GM23248 (cell line): ENCODE results near the gene CNTN3. TPM values are rescaled to one million over a fixed set of nuclear protein-coding genes. Genes with fewer than 3 reads are reported as not detected.

Experiments
- DNase-seq: peaks from one replicate; pipeline ENCODE4 v3.0.0-alpha.2; 2015
- H2AFZ ChIP-seq: fragments of 200-600 bp; sonication (generic); 2 replicates; pipeline ENCODE4 v1.6.1; 2016; ENCODE audit warnings: antibody characterized with exemption
- H3F3A ChIP-seq: fragments of 200-600 bp; sonication (generic); 2 replicates; pipeline ENCODE4 v1.6.1; 2016; ENCODE audit warnings: mild to moderate bottlenecking, antibody characterized with exemption, mixed run types; ENCODE audit not compliant: insufficient read depth
- H3K27ac ChIP-seq: fragments of 200-600 bp; sonication (generic); 2 replicates; pipeline ENCODE4 v1.5.1; 2016; ENCODE audit warnings: mild to moderate bottlenecking
- H3K27me3 ChIP-seq: fragments of 200-600 bp; sonication (generic); replicated peaks from 2 replicates; pipeline ENCODE4 v1.6.1; 2016; ENCODE audit warnings: mild to moderate bottlenecking; ENCODE audit not compliant: insufficient read depth
- H3K36me3 ChIP-seq: fragments of 200-600 bp; sonication (generic); 2 replicates; pipeline ENCODE4 v1.6.1; 2016; ENCODE audit warnings: low read depth, mild to moderate bottlenecking
- H3K4me1 ChIP-seq: fragments of 200-600 bp; sonication (generic); 2 replicates; pipeline ENCODE4 v1.6.1; 2016; ENCODE audit warnings: mild to moderate bottlenecking; ENCODE audit not compliant: insufficient read depth
- H3K4me2 ChIP-seq: fragments of 200-600 bp; sonication (generic); one replicate; pipeline ENCODE4 v1.6.1; 2016; ENCODE audit warnings: mild to moderate bottlenecking; ENCODE audit not compliant: unreplicated experiment
- H3K4me3 ChIP-seq: fragments of 200-600 bp; sonication (generic); 2 replicates; pipeline ENCODE4 v1.5.1; 2016; ENCODE audit warnings: mild to moderate bottlenecking
- H3K79me2 ChIP-seq: fragments of 200-600 bp; sonication (generic); 2 replicates; pipeline ENCODE4 v1.6.1; 2016; ENCODE audit warnings: mild to moderate bottlenecking; ENCODE audit not compliant: insufficient read depth
- H3K9ac ChIP-seq: fragments of 200-600 bp; sonication (generic); 2 replicates; pipeline ENCODE4 v1.6.1; 2016; ENCODE audit warnings: mild to moderate bottlenecking
- H3K9me2 ChIP-seq: fragments of 200-600 bp; sonication (generic); 2 replicates; pipeline ENCODE4 v1.6.1; 2016; ENCODE audit warnings: mixed run types, mild to moderate bottlenecking, moderate library complexity; ENCODE audit not compliant: insufficient read depth
- H3K9me3 ChIP-seq: fragments of 200-600 bp; sonication (generic); one replicate; pipeline ENCODE4 v1.6.1; 2017; ENCODE audit warnings: low read depth
- H4K20me1 ChIP-seq: fragments of 200-600 bp; sonication (generic); 2 replicates; pipeline ENCODE4 v1.6.0; 2016; ENCODE audit not compliant: insufficient read depth
- EZH2 ChIP-seq: fragments of 200-600 bp; sonication (generic); IDR thresholded peaks from 2 replicates; pipeline ENCODE4 v1.6.1; 2018; ENCODE audit warnings: antibody characterized with exemption, mild to moderate bottlenecking; ENCODE audit not compliant: insufficient read depth, poor library complexity, severe bottlenecking
- EZH2phosphoT487 ChIP-seq: fragments of 200-600 bp; sonication (generic); IDR thresholded peaks from 2 replicates; pipeline ENCODE4 v1.6.1; 2018; ENCODE audit warnings: antibody characterized with exemption, moderate library complexity, mild to moderate bottlenecking, low read depth; ENCODE audit not compliant: insufficient read depth
- WGBS, 2 experiments: methylation state at CpG; one replicate each; pipeline ENCODE4 v1.1.6; 2015 to 2017; ENCODE audit warnings: low lambda C conversion rate in 2 of 2, low coverage in 1 of 2; ENCODE audit errors: missing lambda C conversion rate in 2 of 2; 5-methylcytosine and 5-hydroxymethylcytosine counted together
- in situ Hi-C: fragments of 300-500 bp; cut with MboI; formaldehyde crosslinking; loops from 2 replicates; pipeline ENCODE4 v1.15.0; 2020
- polyA plus RNA-seq: library from polyadenylated mRNA; unstranded; fragments of >200 nt; fragmentation: Nextera tagmentation; extraction: Ambion mirVana; gene quantifications from 2 replicates; pipeline ENCODE4 v1.2.1, GENCODE V29; 2016
- total RNA-seq: library from RNA; depleted of rRNA; stranded (reverse); fragments of >200 nt; shearing (Covaris generic); gene quantifications from 2 replicates; pipeline ENCODE4 v1.2.3, GENCODE V29; 2014

Gene CNTN3
- total and polyA plus RNA-seq, 2 experiments from 2014 or later: 5.6 to 18.5 TPM

DNA sequence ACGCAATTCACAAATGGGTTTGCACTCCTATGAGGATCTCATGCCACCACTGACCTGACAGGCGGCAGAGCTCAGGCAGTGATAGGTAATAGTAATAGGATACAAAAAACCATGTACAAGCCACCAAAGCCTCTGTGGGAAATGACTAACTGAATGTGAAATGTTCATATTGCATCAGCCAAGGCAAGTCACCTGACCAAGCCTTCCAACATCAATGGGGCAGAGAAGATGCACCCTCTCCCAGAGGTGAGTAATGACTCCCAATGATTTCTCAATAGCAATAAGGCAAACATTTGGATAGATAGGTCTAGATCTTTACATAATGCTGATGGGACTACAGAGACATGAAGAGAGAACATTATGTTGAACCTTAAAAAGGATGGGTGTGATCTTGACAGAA, 14.9 kb downstream of the CNTN3 start:
- no peaks in the 10 kb centered on the region for H3K36me3 ChIP-seq
- no peaks in the 10 kb centered on the region for H4K20me1 ChIP-seq
- TF ChIP-seq EZH2 (no peak), EZH2phosphoT487 (no peak)
- 93 to 95% methylated on average over 2 of the region's 2 CpGs for WGBS, 2 experiments
- H3K9me3 ChIP-seq: no peaks in the 10 kb centered on the region
- DNase-seq: peak; percentile 81
- H2AFZ ChIP-seq: no peak overlapping the region
- peaks cover 20% of the 10 kb centered on the region for H3K4me1 ChIP-seq
- H3K9ac ChIP-seq: no peak overlapping the region
- peak overlapping the region; percentile 38; the same call in 1 of the 2 replicates for H3K27ac ChIP-seq
- no peak overlapping the region for H3K4me3 ChIP-seq
- peaks cover 16% of the 10 kb centered on the region; the same call in 1 of the 2 replicates for H3F3A ChIP-seq
- H3K27me3 ChIP-seq: no peaks in the 10 kb centered on the region
- H3K4me2 ChIP-seq: no peak overlapping the region
- no peaks in the 10 kb centered on the region for H3K9me2 ChIP-seq
- in situ Hi-C loops: no loop called here
- H3K79me2 ChIP-seq: peaks cover 75% of the 10 kb centered on the region

DNA sequence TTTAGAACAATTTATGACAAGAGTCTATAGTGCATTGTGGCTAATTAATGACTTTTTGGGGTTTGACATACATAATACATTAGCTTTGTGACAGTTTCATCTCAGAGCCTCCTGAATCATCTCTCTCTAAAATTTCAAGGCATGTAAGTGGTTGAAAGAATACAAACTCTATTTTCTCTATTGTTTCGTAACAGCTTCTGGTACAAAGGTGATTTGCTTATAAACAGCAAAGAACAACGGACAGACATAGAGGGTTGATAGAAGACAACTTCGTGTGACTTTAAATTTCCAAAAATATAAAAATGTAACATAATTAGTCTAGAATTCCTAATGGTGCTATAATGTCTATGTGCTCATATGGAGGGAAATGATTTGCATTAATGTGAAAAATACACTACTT, 21.3 kb downstream of the CNTN3 start:
- peaks cover 31% of the 10 kb centered on the region for H3K4me1 ChIP-seq
- no peak for TF ChIP-seq EZH2
- no peak for TF ChIP-seq EZH2phosphoT487
- no peaks in the 10 kb centered on the region for H3K36me3 ChIP-seq
- H3F3A ChIP-seq: peaks cover 19% of the 10 kb centered on the region
- no peaks in the 10 kb centered on the region for H3K27me3 ChIP-seq
- no peak overlapping the region for H2AFZ ChIP-seq
- no peaks in the 10 kb centered on the region for H4K20me1 ChIP-seq
- peak overlapping the region; percentile 25 for H3K4me2 ChIP-seq
- H3K4me3 ChIP-seq: no peak overlapping the region
- DNase-seq: no peak
- no peak overlapping the region for H3K27ac ChIP-seq
- H3K79me2 ChIP-seq: peaks cover 57% of the 10 kb centered on the region
- no peaks in the 10 kb centered on the region for H3K9me2 ChIP-seq
- in situ Hi-C loops: no loop called here
- H3K9me3 ChIP-seq: no peaks in the 10 kb centered on the region
- 78 to 84% methylated on average over 3 of the region's 3 CpGs for WGBS, 2 experiments
- no peak overlapping the region for H3K9ac ChIP-seq

DNA sequence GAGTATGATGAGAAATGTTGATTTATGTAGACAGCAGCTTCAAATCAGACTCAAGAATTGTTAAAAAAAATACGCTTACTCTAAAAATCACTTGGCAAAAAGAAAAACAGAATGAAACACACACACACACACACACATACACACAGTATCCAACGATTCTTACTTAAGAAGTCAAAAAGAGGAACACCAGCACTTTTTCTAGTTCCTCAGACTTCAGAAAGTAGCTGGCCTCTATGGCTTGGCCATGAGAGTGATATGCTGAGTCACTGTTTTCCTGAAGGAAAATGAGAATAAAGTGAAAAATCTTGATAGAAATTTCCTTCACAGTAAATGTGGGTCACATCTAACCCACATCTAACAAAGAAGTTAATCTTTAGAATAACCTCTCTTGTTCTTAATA, 22.1 kb downstream of the CNTN3 start:
- H2AFZ ChIP-seq: peak overlapping the region; percentile 7
- H3K4me1 ChIP-seq: peaks cover 31% of the 10 kb centered on the region
- 30 to 37% methylated on average over 2 of the region's 2 CpGs for WGBS, 2 experiments
- TF ChIP-seq EZH2: no peak
- TF ChIP-seq EZH2phosphoT487: no peak
- H3K9me3 ChIP-seq: no peaks in the 10 kb centered on the region
- H3K36me3 ChIP-seq: no peaks in the 10 kb centered on the region
- H3K4me2 ChIP-seq: peak overlapping the region; percentile 25
- no peaks in the 10 kb centered on the region for H4K20me1 ChIP-seq
- DNase-seq: peak; percentile 62
- H3K9ac ChIP-seq: no peak overlapping the region
- peak overlapping the region; percentile 1; the same call in 1 of the 2 replicates for H3K27ac ChIP-seq
- in situ Hi-C loops: no loop called here
- no peaks in the 10 kb centered on the region for H3K27me3 ChIP-seq
- no peak overlapping the region for H3K4me3 ChIP-seq
- H3F3A ChIP-seq: peaks cover 19% of the 10 kb centered on the region
- no peaks in the 10 kb centered on the region for H3K9me2 ChIP-seq
- peaks cover 50% of the 10 kb centered on the region for H3K79me2 ChIP-seq

DNA sequence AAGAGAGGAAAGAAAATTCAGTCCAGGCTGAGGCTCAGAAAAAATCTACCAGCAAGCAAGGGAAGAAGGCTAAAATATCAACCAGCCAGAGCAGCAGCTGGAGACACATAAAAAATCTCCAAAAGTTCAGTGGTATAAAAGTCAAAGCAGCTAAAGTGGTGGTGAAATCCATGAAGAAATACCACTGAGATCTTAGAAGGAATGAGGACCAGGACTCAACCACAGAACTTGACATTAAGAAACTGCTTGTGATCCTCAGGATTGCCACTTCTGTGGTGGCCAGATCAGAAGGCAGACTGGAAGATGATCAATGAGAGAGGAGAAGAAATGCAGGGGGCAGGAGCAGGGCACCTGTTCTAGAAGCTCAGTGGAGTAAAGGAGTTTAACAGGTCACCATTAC, 22.5 kb downstream of the CNTN3 start:
- no peaks in the 10 kb centered on the region for H3K9me3 ChIP-seq
- H3K9me2 ChIP-seq: no peaks in the 10 kb centered on the region
- in situ Hi-C loops: no loop called here
- H3K27ac ChIP-seq: peak overlapping the region; percentile 1; the same call in 1 of the 2 replicates
- H3K79me2 ChIP-seq: peaks cover 50% of the 10 kb centered on the region
- peaks cover 31% of the 10 kb centered on the region for H3K4me1 ChIP-seq
- TF ChIP-seq EZH2 (no peak), EZH2phosphoT487 (no peak)
- H3K4me3 ChIP-seq: no peak overlapping the region
- peak overlapping the region; percentile 25 for H3K4me2 ChIP-seq
- no peaks in the 10 kb centered on the region for H3K27me3 ChIP-seq
- peaks cover 19% of the 10 kb centered on the region for H3F3A ChIP-seq
- peak; percentile 33 for DNase-seq
- H3K36me3 ChIP-seq: no peaks in the 10 kb centered on the region
- H4K20me1 ChIP-seq: no peaks in the 10 kb centered on the region
- no peak overlapping the region for H3K9ac ChIP-seq
- H2AFZ ChIP-seq: peak overlapping the region; percentile 0; the same call in 1 of the 2 replicates

DNA sequence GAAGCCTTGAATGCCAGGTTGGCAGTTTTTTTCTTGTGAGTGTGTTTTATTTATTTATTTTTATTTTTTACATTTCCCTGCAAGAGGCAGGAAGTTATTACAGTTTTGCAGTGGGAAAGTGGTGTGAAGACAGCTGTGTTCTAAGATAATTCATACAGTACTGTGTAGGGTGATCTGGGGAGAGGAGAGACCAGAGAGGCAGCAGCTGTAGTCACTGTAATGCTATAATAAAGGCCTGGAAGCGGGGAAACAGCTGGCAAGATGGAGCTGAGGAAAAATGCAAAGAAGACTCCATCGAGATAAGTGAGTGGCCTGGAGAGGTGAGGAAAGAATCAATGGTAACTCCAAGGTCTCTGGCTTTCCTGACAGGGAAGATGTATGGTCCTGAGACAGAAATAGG, 23.1 kb downstream of the CNTN3 start:
- Histone ChIP-seq H3K27me3 (no peaks in the 10 kb centered on the region), H2AFZ (peak overlapping the region; percentile 0; the same call in 1 of the 2 replicates), H3K4me2 (peak overlapping the region; percentile 19), H3F3A (peaks cover 19% of the 10 kb centered on the region), H3K4me3 (no peak overlapping the region), H3K79me2 (peaks cover 51% of the 10 kb centered on the region), H3K9me3 (no peaks in the 10 kb centered on the region), H3K9ac (no peak overlapping the region), H3K27ac (0 out of 2 replicates have a peak overlapping the region, but pooled peaks have one; percentile 1), H3K36me3 (no peaks in the 10 kb centered on the region), H3K4me1 (peaks cover 31% of the 10 kb centered on the region), H3K9me2 (no peaks in the 10 kb centered on the region), H4K20me1 (no peaks in the 10 kb centered on the region)
- TF ChIP-seq EZH2phosphoT487: no peak
- TF ChIP-seq EZH2: no peak
- 40 to 45% methylated on average over 2 of the region's 2 CpGs for WGBS, 2 experiments
- DNase-seq: no peak
- in situ Hi-C loops: no loop called here
